ENCODE results near the gene TNFAIP8. TPM values are rescaled to one million over a fixed set of nuclear protein-coding genes. Genes with fewer than 3 reads are reported as not detected.

The TNFAIP8 gene
- total RNA-seq, 1 experiment from 2014 or later, result 32.1 TPM

DNA sequence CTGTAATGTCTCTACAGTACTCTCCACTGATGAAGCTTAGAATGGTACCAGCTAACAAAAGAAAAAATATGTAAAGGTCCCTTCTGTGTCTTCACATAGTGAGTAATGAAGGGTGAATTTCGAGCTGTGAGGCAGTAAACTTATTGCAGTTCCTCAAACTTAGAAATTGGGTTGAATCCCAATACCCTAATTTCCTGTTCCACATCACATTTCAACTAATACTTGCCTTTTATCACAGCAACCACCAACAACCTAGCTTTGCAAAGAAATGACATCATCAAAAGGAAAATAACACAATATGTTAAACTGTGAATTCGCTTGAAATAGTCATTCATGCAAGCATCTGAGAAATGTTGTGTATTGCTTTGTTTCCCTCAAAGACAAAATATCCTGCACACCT lies 9.4 kb upstream of the TNFAIP8 start:
- Histone ChIP-seq H3K9me3 (replicated peaks) (no peaks in the 10 kb centered on the region), H3K27ac (no peak overlapping the region), H3K27me3 (replicated peaks) (no peaks in the 10 kb centered on the region), H3K4me3 (no peak overlapping the region), H3K36me3 (no peaks in the 10 kb centered on the region), H3K4me1 (replicated peaks) (peaks cover 36% of the 10 kb centered on the region)
- DNase-seq (ENCODE audit: low read depth in 1 of 2, low spot score in 2 of 2), result no peak

DNA sequence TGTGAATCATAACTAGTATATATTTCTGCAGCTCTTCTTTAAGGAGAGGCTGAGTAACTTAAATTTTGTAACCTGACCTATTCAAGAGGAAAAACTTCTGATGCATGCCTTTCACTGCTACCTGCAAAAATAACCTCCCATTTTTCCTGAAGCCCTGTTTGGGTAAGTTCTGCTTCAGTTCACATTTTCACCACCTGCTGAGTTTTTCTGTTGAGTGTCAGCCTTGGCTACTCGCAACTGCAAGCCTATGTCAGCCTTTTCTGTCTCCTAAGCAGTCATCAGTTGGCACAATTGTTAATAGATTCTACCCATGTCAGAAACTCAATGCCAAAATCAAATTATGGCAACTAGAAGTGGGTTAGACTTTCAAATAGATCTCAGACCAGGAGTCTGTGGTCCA lies 8.2 kb upstream of the TNFAIP8 start:
- H3K27me3 ChIP-seq (replicated peaks), result no peaks in the 10 kb centered on the region

DNA sequence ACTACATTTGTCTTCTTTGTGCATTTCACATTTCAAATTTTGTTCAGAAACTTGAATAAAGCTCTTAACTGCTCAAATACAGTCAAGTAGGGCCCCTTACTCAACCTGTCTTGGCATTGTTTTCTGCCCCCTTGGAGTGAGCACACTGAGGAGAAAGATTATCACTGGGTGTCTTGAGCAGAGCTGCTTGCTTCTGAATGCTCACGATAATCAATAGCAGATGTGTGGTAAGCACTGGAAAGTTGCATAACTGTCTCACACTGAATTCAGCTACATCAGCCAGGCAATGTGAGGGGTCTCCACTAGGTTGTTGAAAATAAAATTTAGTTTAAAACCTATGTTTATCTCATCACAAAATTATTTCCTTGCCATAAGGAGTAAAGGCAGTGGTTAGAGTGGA lies 7.8 kb upstream of the TNFAIP8 start:
- no peaks in the 10 kb centered on the region for H3K27me3 ChIP-seq (replicated peaks)
- H3K4me3 ChIP-seq, result no peak overlapping the region
- H3K36me3 ChIP-seq, result no peaks in the 10 kb centered on the region
- DNase-seq (ENCODE audit: low read depth in 1 of 2, low spot score in 2 of 2), result no peak
- no peaks in the 10 kb centered on the region for H3K9me3 ChIP-seq (replicated peaks)
- H3K27ac ChIP-seq, result no peak overlapping the region
- H3K4me1 ChIP-seq (replicated peaks), result peaks cover 20% of the 10 kb centered on the region

More for the DNA sequence above, 8.2 kb upstream of the TNFAIP8 start:
- H3K4me1 ChIP-seq (replicated peaks), result peaks cover 24% of the 10 kb centered on the region
- DNase-seq (ENCODE audit: low read depth in 1 of 2, low spot score in 2 of 2), result no peak
- H3K9me3 ChIP-seq (replicated peaks), result no peaks in the 10 kb centered on the region
- no peak overlapping the region for H3K4me3 ChIP-seq
- H3K27ac ChIP-seq, result no peak overlapping the region
- H3K36me3 ChIP-seq, result no peaks in the 10 kb centered on the region

DNA sequence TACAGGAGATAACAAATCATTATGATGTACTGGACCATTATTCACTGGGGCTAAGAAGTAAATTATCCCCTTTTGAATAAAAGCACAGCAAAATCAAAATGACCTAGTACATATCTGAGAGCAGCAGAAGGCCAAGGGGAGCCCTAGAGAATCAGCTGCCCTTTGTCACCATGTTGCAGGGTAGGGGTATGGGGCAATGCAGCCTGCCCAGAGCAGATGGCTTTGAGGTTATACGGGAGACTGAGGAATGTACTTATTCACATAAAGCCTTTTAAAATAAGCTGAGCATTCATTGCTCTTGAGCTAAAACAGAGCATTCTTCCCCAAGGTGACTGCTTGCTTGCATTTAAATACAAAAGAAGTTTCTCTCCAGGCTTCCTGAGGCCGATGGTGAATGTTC lies 2.6 kb upstream of the TNFAIP8 start:
- Histone ChIP-seq H3K27ac (no peak overlapping the region), H3K9me3 (replicated peaks) (no peaks in the 10 kb centered on the region), H3K27me3 (replicated peaks) (peaks cover 12% of the 10 kb centered on the region), H3K36me3 (no peaks in the 10 kb centered on the region), H3K4me1 (replicated peaks) (peaks cover 19% of the 10 kb centered on the region), H3K4me3 (no peak overlapping the region)
- DNase-seq (ENCODE audit: low read depth in 1 of 2, low spot score in 2 of 2), result no peak

DNA sequence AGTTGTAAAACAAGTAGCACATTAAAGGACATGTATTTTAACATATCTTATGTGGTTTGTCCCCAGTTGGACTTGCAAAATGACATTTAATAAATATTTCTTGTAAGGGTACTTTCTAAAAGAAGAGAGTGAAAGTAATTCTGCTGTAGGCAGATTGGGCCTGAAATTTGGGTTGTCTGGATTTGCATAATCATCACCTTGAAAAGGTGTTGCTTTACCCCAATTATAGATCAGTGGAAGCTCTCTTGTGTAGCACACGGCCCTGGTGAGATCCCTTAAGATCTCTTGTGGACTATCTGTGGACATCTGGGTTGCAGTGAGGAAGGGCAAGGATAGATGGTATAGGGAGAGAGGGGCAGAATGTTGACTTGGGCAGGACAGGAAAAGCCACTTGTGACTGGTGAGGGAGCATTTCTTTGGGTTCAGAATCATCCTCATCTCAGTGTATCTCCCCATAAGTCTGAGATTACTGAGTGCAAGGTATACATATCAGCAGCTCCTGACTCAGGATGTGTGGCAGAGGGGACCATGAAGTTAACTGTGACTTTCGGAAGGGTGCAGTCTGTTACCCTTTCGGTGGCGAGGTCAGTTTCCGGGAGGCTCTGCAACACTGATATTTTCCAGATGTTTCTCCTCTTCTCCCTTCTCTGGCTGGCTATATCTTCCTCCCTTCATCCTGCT lies 2.0 kb upstream of the TNFAIP8 start:
- Histone ChIP-seq H3K4me3 (no peak overlapping the region), H3K27ac (no peak overlapping the region), H3K4me1 (replicated peaks) (peaks cover 19% of the 10 kb centered on the region), H3K27me3 (replicated peaks) (peaks cover 12% of the 10 kb centered on the region), H3K9me3 (replicated peaks) (no peaks in the 10 kb centered on the region), H3K36me3 (no peaks in the 10 kb centered on the region)
- no peak for DNase-seq (ENCODE audit: low read depth in 1 of 2, low spot score in 2 of 2)

DNA sequence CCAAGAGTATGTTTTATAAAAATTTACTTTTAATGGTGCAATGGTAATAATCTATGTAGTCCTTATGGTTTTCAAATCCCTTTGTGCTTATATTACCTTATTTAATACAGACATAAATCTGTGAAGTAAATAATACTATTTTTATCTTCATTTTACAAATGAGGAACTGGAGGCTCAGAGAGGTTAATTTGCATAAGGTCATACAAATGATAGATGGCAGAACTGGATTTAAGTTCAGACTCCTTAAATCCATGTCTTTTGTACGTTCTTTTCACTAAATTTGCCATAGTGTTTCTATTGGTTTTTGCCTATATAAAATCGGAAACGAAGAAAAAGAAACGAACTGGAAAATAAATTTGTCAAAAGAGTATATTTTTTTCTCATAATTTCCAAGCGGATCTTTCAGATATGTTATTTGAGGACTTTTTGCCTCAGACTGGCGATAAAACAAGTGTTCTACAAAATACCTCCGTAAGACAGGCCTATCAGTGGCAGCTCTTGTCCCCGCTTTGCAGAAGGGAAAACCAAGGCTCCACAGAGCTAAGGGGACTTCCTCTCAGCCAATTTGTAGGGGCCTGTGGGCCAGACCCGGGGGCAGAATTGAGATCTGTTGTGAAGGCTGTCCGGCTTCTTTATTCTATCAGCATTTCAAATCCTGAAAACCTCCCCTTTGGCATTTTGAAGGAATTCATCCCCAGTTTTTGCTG lies 1.1 kb upstream of the TNFAIP8 start:
- no peaks in the 10 kb centered on the region for H3K9me3 ChIP-seq (replicated peaks)
- no peak overlapping the region for H3K27ac ChIP-seq
- DNase-seq (ENCODE audit: low read depth in 1 of 2, low spot score in 2 of 2), result no peak
- H3K4me3 ChIP-seq, result no peak overlapping the region
- H3K27me3 ChIP-seq (replicated peaks), result peaks cover 12% of the 10 kb centered on the region
- H3K36me3 ChIP-seq, result no peaks in the 10 kb centered on the region
- H3K4me1 ChIP-seq (replicated peaks), result peaks cover 15% of the 10 kb centered on the region

DNA sequence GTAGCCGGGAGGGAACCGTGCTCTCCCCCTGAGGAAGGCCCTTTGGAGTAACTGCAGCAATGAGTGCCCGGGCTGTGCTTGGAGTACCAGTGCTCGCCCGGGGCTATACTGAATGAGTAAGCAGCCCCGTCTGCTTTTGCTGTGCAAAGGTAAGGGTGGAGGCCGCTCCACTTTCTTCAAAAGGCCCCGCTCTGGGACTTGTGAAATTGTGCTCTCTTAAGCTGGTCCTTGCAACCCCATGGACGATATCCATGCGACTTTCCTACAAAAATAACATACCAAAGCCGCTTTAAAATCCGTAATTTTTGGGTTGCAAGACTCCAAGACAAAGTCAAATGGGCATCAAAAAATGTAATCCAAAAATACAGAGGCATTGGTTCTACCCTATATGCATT lies 578 bp upstream of the TNFAIP8 start:
- Histone ChIP-seq H3K4me3 (peak overlapping the region; percentile 41), H3K27ac (no peak overlapping the region), H3K9me3 (replicated peaks) (no peaks in the 10 kb centered on the region), H3K4me1 (replicated peaks) (peaks cover 15% of the 10 kb centered on the region), H3K27me3 (replicated peaks) (peaks cover 12% of the 10 kb centered on the region), H3K36me3 (no peaks in the 10 kb centered on the region)
- DNase-seq (ENCODE audit: low read depth in 1 of 2, low spot score in 2 of 2), result no peak

DNA sequence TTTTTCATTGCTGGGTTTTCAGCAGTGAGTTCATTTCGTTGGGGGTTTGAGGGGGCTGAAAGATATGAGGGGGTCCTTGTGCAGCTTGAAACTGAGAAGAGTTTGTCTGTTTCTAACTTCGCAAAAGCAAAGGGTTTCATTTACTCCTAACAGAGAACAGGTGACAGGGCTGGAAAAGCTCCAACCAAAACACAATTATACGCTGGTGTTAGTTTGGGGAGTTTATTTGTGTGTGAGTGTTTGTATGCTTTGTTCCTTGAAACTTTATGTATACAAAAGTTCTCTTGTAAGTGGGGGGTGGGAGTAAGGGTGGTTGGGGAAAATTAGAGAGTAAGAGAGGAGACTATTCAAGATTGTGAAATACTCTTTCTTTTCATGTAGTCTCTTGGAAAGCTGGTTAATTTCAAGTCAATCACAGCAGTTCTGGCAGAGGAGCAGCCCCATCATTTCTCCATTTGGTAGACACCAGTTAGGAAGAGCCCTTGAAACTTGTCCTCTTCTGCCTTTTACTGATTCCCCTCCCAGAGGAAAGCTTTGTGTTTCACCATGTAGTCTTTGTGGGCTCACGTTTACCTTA lies 881 bp downstream of the TNFAIP8 start:
- Histone ChIP-seq H3K36me3 (no peaks in the 10 kb centered on the region), H3K9me3 (replicated peaks) (no peaks in the 10 kb centered on the region), H3K4me3 (peak overlapping the region; percentile 41), H3K27ac (no peak overlapping the region), H3K4me1 (replicated peaks) (peaks cover 15% of the 10 kb centered on the region), H3K27me3 (replicated peaks) (peaks cover 12% of the 10 kb centered on the region)
- DNase-seq (ENCODE audit: low read depth in 1 of 2, low spot score in 2 of 2), result peak in 1 of 2 experiments; percentile 55

DNA sequence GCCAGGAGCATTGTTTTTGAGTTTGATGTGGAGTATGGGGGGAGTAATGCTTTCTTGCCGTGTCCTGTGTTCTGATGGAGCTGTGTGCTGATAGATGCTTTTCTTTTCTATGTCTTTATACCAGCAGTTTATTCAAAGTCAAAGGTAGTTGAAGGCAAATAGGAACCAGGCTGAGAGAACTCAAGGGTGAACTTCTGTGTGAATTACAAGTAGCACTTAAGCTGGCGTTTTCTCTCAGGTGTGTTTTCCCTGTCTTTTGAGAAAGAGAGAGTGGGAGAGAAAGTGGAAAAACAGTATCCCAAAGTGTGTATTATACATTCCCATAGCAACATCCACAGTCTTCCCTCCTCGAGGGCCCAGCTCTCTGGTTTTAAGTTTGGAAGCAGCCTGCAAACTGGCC lies 1.5 kb downstream of the TNFAIP8 start:
- no peaks in the 10 kb centered on the region for H3K36me3 ChIP-seq
- no peak overlapping the region for H3K27ac ChIP-seq
- H3K9me3 ChIP-seq (replicated peaks), result no peaks in the 10 kb centered on the region
- peaks cover 15% of the 10 kb centered on the region for H3K4me1 ChIP-seq (replicated peaks)
- H3K27me3 ChIP-seq (replicated peaks), result peaks cover 12% of the 10 kb centered on the region
- H3K4me3 ChIP-seq, result no peak overlapping the region
- DNase-seq (ENCODE audit: low read depth in 1 of 2, low spot score in 2 of 2), result no peak

DNA sequence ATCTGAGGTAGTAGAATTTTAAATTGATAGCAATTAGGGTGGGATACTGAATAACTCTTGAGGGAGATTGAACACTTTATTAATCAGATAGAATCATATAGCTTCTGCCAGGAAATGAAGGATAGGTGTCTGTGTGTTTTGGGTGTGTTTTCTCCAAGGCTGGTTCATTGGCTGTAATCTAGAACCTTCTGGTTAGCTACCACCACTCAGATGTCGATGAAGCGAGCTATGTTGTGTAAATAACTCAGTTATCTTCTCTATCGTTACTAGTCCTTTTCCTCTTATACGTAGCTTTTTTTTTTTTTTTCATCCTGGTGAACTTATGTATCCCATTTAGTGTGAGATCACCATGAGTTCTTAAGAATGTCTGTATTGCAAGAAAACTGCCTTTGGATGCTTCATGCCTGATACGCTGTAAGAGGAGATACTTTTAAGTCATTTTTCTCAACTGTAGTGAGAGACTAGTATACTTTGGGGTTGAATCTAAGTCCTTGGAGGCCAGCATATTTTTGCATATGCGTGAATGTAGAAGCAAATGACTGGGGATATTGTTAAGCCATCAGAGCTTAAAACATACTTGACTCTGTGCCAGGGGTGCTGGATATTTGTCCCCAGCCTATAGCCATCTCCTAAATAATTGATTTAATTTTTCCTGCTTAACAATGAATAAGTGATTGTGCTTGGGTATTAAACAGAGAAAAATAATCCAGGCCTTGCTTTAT lies 2.1 kb downstream of the TNFAIP8 start:
- H3K27ac ChIP-seq, result no peak overlapping the region
- peaks cover 15% of the 10 kb centered on the region for H3K4me1 ChIP-seq (replicated peaks)
- peaks cover 12% of the 10 kb centered on the region for H3K27me3 ChIP-seq (replicated peaks)
- DNase-seq (ENCODE audit: low read depth in 1 of 2, low spot score in 2 of 2), result no peak
- H3K4me3 ChIP-seq, result no peak overlapping the region
- H3K36me3 ChIP-seq, result no peaks in the 10 kb centered on the region
- H3K9me3 ChIP-seq (replicated peaks), result no peaks in the 10 kb centered on the region

DNA sequence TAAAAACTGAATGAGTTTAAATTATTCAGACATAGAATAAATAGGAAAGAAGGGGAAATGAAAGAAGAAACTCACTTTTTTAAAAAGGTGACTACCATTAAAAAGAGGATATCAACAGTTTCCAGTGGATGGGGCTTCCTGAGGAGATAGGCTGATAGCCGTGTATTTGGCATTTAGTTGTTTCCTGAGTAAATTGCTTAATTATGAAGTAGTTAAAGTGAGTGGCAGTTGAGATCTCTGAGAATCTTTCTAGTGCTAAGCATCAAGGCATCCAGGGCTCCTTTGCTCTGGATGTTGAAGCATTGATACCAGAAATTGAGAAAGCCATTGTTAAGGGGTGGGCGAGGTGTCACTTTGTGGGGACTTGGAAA lies 2.7 kb downstream of the TNFAIP8 start:
- Histone ChIP-seq H3K27ac (no peak overlapping the region), H3K36me3 (no peaks in the 10 kb centered on the region), H3K4me3 (no peak overlapping the region), H3K4me1 (replicated peaks) (peaks cover 15% of the 10 kb centered on the region), H3K27me3 (replicated peaks) (peaks cover 12% of the 10 kb centered on the region), H3K9me3 (replicated peaks) (no peaks in the 10 kb centered on the region)
- DNase-seq (ENCODE audit: low read depth in 1 of 2, low spot score in 2 of 2), result no peak

DNA sequence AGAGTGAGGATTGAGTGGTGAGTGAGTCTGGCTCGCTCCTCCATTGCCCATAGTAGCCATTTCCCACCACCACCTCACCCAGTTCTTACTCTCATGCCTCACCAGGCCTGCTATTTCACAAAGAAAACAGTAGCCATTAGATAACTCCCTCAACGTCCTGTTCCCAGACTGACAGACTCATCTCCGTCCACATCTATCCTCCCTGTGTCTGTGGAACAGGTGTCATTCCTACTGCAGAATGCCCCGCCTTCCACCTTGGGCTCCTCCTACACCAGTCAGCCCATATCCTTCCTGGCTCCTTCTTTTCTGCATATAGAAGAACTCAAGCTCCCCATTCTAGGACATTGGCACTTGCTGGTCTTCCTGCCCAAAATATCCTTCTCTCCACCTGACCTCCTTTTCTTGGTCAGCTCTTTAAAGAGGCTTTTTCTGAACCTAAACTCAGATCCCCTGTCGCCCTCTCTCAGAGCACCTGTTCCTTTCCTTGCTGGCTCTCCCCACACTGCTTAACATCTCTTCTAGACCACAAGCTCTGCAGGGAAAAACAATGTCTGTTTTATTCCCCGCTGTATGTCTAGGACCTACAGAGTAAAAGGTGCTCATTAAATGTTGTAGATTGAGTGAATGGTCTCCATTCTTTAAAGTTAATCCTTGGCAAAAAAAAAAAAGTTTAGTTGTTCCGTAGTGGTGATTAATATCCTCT lies 3.2 kb downstream of the TNFAIP8 start:
- H3K27me3 ChIP-seq (replicated peaks), result peaks cover 12% of the 10 kb centered on the region
- DNase-seq (ENCODE audit: low read depth in 1 of 2, low spot score in 2 of 2), result no peak
- no peak overlapping the region for H3K27ac ChIP-seq
- H3K4me1 ChIP-seq (replicated peaks), result peaks cover 15% of the 10 kb centered on the region
- H3K4me3 ChIP-seq, result no peak overlapping the region
- no peaks in the 10 kb centered on the region for H3K9me3 ChIP-seq (replicated peaks)
- H3K36me3 ChIP-seq, result no peaks in the 10 kb centered on the region

DNA sequence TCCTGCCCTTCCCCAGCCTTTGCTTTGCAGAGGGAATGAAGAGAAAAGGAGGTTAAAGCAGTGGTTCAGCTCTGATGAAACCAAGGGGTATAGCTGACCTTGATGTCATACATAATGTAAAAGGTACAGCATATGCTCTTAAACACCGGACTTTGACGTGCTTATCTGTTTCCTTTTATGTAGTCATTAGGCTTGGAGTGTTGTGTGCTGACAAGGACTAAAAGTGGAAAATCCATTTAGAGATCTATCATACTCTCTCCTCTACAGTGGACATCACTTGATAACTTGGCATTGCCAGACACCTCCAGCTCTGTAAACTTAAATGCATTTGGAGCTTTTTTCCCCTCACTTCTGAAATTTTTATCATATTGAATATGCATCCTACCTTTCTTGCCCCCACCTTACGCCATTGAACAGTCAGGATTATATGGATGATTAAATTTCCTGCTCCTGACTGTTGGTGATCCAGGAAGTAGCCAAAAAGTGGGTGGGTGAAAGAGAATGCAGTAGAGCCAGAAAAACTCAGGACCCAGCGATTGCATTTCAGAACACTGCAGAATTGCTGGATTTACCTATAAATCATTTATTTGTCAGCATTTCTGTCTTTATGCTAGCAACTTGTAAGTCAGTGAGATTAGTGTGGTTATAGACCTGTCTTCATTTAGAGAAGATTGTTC lies 4.1 kb downstream of the TNFAIP8 start:
- H3K36me3 ChIP-seq, result no peaks in the 10 kb centered on the region
- DNase-seq (ENCODE audit: low read depth in 1 of 2, low spot score in 2 of 2), result no peak
- H3K27me3 ChIP-seq (replicated peaks), result peaks cover 12% of the 10 kb centered on the region
- H3K4me3 ChIP-seq, result no peak overlapping the region
- H3K4me1 ChIP-seq (replicated peaks), result peaks cover 15% of the 10 kb centered on the region
- no peaks in the 10 kb centered on the region for H3K9me3 ChIP-seq (replicated peaks)
- H3K27ac ChIP-seq, result no peak overlapping the region

Data from SJSA1 (cell line).